Retinal pigment epithelial cell (primary cell): Measurements from ENCODE around the gene ZNF423.

Experiments used
- DNase-seq: peaks from one replicate; pipeline ENCODE4 v3.0.0-alpha.2; 2010; ENCODE audit warnings: low read depth
- H3K4me3 ChIP-seq: 2 replicates; pipeline ENCODE4 v1.5.1; 2011; ENCODE audit warnings: mild to moderate bottlenecking, low read length, control low read depth, moderate library complexity
- TF ChIP-seq, protein P1 (sequence below): conservative IDR thresholded peaks from 2 replicates; pipeline ENCODE4 v1.5.1; 2011; ENCODE audit warnings: low read depth, low read length, control low read depth, inconsistent platforms

Gene ZNF423

GRCh38 chr16:49592546-49593423 is 263.1 kb downstream of the ZNF423 start:
- no peak for DNase-seq
- H3K4me3 ChIP-seq = no peak overlapping the region
- TF ChIP-seq, protein P1, sequence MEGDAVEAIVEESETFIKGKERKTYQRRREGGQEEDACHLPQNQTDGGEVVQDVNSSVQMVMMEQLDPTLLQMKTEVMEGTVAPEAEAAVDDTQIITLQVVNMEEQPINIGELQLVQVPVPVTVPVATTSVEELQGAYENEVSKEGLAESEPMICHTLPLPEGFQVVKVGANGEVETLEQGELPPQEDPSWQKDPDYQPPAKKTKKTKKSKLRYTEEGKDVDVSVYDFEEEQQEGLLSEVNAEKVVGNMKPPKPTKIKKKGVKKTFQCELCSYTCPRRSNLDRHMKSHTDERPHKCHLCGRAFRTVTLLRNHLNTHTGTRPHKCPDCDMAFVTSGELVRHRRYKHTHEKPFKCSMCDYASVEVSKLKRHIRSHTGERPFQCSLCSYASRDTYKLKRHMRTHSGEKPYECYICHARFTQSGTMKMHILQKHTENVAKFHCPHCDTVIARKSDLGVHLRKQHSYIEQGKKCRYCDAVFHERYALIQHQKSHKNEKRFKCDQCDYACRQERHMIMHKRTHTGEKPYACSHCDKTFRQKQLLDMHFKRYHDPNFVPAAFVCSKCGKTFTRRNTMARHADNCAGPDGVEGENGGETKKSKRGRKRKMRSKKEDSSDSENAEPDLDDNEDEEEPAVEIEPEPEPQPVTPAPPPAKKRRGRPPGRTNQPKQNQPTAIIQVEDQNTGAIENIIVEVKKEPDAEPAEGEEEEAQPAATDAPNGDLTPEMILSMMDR = peak; percentile 94

DNA sequence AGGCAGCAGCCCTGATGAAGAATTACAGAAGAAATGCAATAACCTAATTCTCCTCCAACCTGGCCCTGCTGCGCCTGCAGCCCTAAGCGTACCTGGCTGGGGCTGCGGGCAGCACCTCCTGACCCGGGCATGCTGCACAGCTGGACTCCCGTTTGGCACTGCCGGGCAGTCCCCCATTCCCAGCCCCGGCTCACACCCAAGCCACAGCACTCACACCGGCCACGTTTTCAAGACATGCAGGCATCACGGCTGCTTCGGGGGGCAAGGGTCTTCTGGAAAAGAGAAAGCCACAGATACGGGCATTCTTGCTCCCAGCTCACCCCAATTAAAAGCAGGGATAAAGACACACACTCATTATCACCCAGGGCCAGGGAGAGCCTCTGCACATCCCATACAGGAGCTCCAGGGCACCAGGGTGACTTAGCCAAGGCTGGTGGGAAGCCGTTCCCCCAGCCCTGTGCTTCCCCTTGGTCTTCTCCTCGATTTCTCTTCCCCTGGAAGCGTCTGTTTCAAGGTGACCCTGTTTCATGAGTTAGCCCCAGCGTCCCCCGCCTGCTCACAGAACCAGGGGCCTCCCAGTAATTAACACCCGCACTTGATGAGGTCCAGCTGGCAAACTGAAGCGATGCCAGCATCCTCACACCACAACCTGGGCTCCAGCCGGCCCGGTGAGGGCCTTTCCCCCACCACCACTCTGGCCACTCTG is 265.6 kb downstream of the ZNF423 start:
- TF ChIP-seq, protein P1 = no peak
- no peak for DNase-seq
- no peak overlapping the region for H3K4me3 ChIP-seq

DNA sequence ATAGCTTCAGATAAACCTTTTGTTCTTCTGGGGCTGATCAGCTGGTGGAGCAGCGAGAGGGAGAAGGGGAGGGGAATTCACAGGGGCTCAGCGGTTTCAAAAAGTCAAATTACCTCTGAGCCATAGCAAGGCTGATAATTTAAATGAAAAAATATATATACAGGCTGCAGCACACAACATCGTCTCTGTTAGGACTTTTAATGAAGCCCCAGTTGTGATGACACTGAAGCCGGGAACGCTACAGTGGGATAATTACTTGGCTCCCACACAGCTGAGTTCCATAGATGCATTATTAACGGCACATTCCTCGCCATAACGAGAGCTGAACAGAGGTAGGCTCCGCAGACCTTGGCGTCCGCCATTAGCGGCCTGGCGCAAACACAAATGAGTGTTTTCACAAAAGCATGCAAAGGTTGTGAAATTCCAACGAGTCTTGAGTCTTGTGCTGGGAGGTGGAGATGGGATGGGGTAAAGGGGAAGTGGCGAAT is 266.3 kb downstream of the ZNF423 start:
- no peak for DNase-seq
- no peak overlapping the region for H3K4me3 ChIP-seq
- TF ChIP-seq, protein P1 = no peak

DNA sequence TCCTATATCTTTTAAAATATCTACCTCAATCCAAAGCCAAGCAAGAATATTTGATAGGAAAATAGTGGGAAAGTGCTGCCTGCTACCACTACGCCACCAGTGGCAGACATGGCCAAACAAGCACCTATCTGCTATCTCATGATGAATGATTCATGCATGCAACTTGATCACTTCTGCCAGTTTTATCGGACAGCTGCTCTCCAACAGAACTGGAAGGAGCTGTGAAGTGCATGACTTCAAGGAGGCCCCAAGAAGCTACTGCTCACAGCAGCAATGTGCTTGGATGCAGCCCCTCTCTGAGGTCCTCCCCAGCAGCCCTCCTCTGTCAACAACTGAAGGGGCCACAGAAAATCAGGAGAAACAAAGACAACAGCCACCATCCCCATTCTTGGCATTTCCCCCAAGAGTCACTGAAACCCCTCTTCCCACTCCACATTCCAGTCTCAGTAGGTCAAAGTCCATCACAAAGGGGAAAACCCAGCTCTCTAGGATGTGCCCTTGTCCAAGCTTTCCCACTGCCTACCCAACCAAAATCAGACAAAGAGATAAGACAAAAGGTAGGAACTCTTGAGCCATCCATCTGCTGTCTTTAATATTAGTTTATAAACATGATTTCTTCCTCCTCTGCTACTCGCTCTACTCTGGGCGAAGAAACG is 267.1 kb downstream of the ZNF423 start:
- TF ChIP-seq, protein P1 = no peak
- no peak overlapping the region for H3K4me3 ChIP-seq
- DNase-seq = no peak

GRCh38 chr16:49588026-49588425 is 267.9 kb downstream of the ZNF423 start:
- no peak overlapping the region for H3K4me3 ChIP-seq
- no peak for DNase-seq
- TF ChIP-seq, protein P1 = no peak

GRCh38 chr16:49587511-49587910 is 268.4 kb downstream of the ZNF423 start:
- TF ChIP-seq, protein P1 = no peak
- DNase-seq = no peak

More at GRCh38 chr16:49587511-49587910, 268.4 kb downstream of the ZNF423 start:
- H3K4me3 ChIP-seq = no peak overlapping the region
